HepG2 (cell line): Measurements from ENCODE around the gene ACSM5. TPM values are rescaled to one million over a fixed set of nuclear protein-coding genes. Genes with fewer than 3 reads are reported as not detected.

Source experiments
- GABPA ChIP-seq, 2 experiments: IDR thresholded peaks; 2 replicates each; pipeline ENCODE4 v1.6.1; 2011 to 2016; ENCODE audit warnings: low read depth in 2 of 2, low read length in 1 of 2, missing biosample characterization in 1 of 2, missing genetic modification characterization in 1 of 2
- RBFOX2 ChIP-seq: fragments of 200-400 bp; formaldehyde crosslinking; IDR thresholded peaks from 2 replicates; pipeline ENCODE4 v1.6.1; 2017; ENCODE audit warnings: low read depth, mild to moderate bottlenecking, low read length
- SPEN ChIP-seq: sonication (generic); formaldehyde crosslinking; IDR thresholded peaks from 2 replicates; pipeline ENCODE4 v1.5.1; 2020; ENCODE audit warnings: low read depth, mild to moderate bottlenecking, missing genetic modification reagents
- U2AF1 ChIP-seq: fragments of 200-400 bp; formaldehyde crosslinking; optimal IDR thresholded peaks from 2 replicates; pipeline ENCODE3; 2017; ENCODE audit warnings: mild to moderate bottlenecking, low read depth, low read length
- ZBTB3 ChIP-seq: sonication (generic); formaldehyde crosslinking; IDR thresholded peaks from 2 replicates; pipeline ENCODE4 v1.4.0; 2020; ENCODE audit warnings: low read depth, mild to moderate bottlenecking, moderate library complexity, missing genetic modification reagents, borderline replicate concordance
- ZNF431 ChIP-seq: sonication (generic); formaldehyde crosslinking; IDR thresholded peaks from 2 replicates; pipeline ENCODE4 v1.9.0; 2022; ENCODE audit warnings: missing genetic modification reagents, low read depth, mild to moderate bottlenecking, borderline replicate concordance
- ZNF768 ChIP-seq: sonication (generic); formaldehyde crosslinking; IDR thresholded peaks from 2 replicates; pipeline ENCODE4 v1.4.0; 2020; ENCODE audit warnings: missing genetic modification reagents
- ZNF782 ChIP-seq: sonication (generic); formaldehyde crosslinking; IDR thresholded peaks from 2 replicates; pipeline ENCODE4 v1.4.0; 2020; ENCODE audit warnings: missing genetic modification reagents, mild to moderate bottlenecking, borderline replicate concordance
- ZNF83 ChIP-seq: sonication (generic); formaldehyde crosslinking; IDR thresholded peaks from 2 replicates; pipeline ENCODE4 v1.4.0; 2020; ENCODE audit warnings: missing genetic modification reagents, mild to moderate bottlenecking, borderline replicate concordance
- polyA plus RNA-seq, 8 experiments: library from polyadenylated mRNA; depleted of rRNA in 3 of 8; stranded (reverse) in 7 of 8; unstranded in 1 of 8; fragments of >200 nt; fragmentation: Illumina TruSeq in 4 of 8; extraction: Trizol in 4 of 8; gene quantifications; 2 replicates each; pipeline versions ENCODE4 v1.2.1 to v1.2.3, GENCODE V29; 2011 to 2016; ENCODE audit warnings: low read depth in 4 of 8, missing spikeins in 1 of 8, mixed read lengths in 1 of 8; ENCODE audit not compliant: insufficient read depth in 1 of 8
- total RNA-seq, 5 experiments: library from RNA; depleted of rRNA; stranded (reverse); fragments of >200 nt; fragmentation: Illumina TruSeq; extraction: Trizol; gene quantifications; 2 replicates each; pipeline ENCODE4 v1.2.3, GENCODE V29; 2016; ENCODE audit warnings: low read depth in 1 of 5
- TF ChIP-seq, protein P1 (sequence below), 2 experiments: fragments of 450-650 bp in 1 of 2; sonication (generic) in 1 of 2; formaldehyde crosslinking in 1 of 2; IDR thresholded peaks; 2 replicates each; pipeline versions ENCODE4 v1.6.1 to v1.8.0; 2016 to 2022; ENCODE audit warnings: antibody characterized with exemption in 1 of 2, mild to moderate bottlenecking in 1 of 2, missing genetic modification reagents in 1 of 2
- TF ChIP-seq, protein P2 (sequence below): sonication (generic); formaldehyde crosslinking; conservative IDR thresholded peaks from 2 replicates; pipeline ENCODE4 v1.4.0; 2020; ENCODE audit warnings: missing genetic modification reagents
- TF ChIP-seq, protein P3 (sequence below): IDR thresholded peaks from 2 replicates; pipeline ENCODE4 v1.6.1; 2012; ENCODE audit warnings: low read depth, low read length, improper control_type of control experiment
- TF ChIP-seq, protein P4 (sequence below): sonication (generic); formaldehyde crosslinking; IDR thresholded peaks from 2 replicates; pipeline ENCODE4 v1.8.0; 2022; ENCODE audit warnings: mild to moderate bottlenecking, missing genetic modification reagents; ENCODE audit not compliant: insufficient replicate concordance

ACSM5 gene
- total and polyA plus RNA-seq, 2 of the 13 experiments (the other 11 are each of a cell fraction or from before 2014, with no cell fraction given), result 9.1 to 15.0 TPM

DNA sequence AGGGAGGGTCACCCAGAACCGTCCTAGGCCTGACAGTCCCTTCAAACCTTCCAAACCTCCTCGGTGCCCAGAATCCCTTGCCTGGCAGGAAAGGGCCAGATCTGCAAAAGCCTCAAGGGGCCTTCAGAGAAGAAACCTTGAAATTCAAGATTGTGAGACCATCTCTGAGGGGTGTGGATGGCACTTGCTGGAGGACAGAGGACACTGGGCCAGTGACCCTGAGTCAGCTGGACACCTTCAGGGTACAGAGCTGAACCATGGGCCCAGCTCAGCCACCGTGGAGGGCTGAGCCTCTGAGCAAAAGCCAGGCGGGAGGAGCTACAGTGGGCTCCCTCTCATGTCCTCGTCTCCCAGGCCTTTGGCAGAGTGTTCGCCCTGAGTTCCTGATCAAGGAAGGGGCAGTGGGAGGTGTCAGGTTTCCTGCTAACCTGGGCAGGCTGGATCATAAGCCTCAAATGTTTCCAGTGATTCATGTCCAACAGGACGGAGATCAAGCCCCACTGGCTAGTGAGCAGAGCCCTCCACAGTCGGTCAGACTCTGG, 7.8 kb upstream of the ACSM5 start (continued):
- TF ChIP-seq, protein P1, sequence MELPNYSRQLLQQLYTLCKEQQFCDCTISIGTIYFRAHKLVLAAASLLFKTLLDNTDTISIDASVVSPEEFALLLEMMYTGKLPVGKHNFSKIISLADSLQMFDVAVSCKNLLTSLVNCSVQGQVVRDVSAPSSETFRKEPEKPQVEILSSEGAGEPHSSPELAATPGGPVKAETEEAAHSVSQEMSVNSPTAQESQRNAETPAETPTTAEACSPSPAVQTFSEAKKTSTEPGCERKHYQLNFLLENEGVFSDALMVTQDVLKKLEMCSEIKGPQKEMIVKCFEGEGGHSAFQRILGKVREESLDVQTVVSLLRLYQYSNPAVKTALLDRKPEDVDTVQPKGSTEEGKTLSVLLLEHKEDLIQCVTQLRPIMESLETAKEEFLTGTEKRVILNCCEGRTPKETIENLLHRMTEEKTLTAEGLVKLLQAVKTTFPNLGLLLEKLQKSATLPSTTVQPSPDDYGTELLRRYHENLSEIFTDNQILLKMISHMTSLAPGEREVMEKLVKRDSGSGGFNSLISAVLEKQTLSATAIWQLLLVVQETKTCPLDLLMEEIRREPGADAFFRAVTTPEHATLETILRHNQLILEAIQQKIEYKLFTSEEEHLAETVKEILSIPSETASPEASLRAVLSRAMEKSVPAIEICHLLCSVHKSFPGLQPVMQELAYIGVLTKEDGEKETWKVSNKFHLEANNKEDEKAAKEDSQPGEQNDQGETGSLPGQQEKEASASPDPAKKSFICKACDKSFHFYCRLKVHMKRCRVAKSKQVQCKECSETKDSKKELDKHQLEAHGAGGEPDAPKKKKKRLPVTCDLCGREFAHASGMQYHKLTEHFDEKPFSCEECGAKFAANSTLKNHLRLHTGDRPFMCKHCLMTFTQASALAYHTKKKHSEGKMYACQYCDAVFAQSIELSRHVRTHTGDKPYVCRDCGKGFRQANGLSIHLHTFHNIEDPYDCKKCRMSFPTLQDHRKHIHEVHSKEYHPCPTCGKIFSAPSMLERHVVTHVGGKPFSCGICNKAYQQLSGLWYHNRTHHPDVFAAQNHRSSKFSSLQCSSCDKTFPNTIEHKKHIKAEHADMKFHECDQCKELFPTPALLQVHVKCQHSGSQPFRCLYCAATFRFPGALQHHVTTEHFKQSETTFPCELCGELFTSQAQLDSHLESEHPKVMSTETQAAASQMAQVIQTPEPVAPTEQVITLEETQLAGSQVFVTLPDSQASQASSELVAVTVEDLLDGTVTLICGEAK (IDR thresholded peaks at IDR 0.05), result no peak
- TF ChIP-seq, protein P1 (CRISPR knock-in tag; IDR thresholded peaks at IDR 0.05), result peak; percentile 66
- TF ChIP-seq ZNF768 (CRISPR knock-in tag) (peak; percentile 58; the same call in 1 of the 2 replicates), ZNF83 (CRISPR knock-in tag) (peak; percentile 58; the same call in 1 of the 2 replicates), ZNF782 (no peak), ZBTB3 (CRISPR knock-in tag) (no peak), U2AF1 (no peak), ZNF431 (no peak), GABPA (IDR thresholded peaks at IDR 0.05; ENCODE audit: low read depth, low read length) (no peak), GABPA (CRISPR knock-in tag; IDR thresholded peaks at IDR 0.05; ENCODE audit: low read depth) (no peak), RBFOX2 (no peak), SPEN (peak; percentile 42; the same call in 1 of the 2 replicates)
- TF ChIP-seq, protein P2, sequence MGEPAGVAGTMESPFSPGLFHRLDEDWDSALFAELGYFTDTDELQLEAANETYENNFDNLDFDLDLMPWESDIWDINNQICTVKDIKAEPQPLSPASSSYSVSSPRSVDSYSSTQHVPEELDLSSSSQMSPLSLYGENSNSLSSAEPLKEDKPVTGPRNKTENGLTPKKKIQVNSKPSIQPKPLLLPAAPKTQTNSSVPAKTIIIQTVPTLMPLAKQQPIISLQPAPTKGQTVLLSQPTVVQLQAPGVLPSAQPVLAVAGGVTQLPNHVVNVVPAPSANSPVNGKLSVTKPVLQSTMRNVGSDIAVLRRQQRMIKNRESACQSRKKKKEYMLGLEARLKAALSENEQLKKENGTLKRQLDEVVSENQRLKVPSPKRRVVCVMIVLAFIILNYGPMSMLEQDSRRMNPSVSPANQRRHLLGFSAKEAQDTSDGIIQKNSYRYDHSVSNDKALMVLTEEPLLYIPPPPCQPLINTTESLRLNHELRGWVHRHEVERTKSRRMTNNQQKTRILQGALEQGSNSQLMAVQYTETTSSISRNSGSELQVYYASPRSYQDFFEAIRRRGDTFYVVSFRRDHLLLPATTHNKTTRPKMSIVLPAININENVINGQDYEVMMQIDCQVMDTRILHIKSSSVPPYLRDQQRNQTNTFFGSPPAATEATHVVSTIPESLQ (CRISPR knock-in tag), result no peak
- TF ChIP-seq, protein P3, sequence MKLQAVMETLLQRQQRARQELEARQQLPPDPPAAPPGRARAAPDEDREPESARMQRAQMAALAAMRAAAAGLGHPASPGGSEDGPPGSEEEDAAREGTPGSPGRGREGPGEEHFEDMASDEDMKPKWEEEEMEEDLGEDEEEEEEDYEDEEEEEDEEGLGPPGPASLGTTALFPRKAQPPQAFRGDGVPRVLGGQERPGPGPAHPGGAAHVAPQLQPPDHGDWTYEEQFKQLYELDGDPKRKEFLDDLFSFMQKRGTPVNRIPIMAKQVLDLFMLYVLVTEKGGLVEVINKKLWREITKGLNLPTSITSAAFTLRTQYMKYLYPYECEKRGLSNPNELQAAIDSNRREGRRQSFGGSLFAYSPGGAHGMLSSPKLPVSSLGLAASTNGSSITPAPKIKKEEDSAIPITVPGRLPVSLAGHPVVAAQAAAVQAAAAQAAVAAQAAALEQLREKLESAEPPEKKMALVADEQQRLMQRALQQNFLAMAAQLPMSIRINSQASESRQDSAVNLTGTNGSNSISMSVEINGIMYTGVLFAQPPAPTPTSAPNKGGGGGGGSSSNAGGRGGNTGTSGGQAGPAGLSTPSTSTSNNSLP, result no peak
- TF ChIP-seq, protein P4, sequence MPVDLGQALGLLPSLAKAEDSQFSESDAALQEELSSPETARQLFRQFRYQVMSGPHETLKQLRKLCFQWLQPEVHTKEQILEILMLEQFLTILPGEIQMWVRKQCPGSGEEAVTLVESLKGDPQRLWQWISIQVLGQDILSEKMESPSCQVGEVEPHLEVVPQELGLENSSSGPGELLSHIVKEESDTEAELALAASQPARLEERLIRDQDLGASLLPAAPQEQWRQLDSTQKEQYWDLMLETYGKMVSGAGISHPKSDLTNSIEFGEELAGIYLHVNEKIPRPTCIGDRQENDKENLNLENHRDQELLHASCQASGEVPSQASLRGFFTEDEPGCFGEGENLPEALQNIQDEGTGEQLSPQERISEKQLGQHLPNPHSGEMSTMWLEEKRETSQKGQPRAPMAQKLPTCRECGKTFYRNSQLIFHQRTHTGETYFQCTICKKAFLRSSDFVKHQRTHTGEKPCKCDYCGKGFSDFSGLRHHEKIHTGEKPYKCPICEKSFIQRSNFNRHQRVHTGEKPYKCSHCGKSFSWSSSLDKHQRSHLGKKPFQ (CRISPR knock-in tag), result no peak
